Heart left ventricle (tissue), 13 donors: ENCODE data around the gene SLCO6A1.

Experiments
- CTCF ChIP-seq, 12 donors: fragments of 200-600 bp; sonication (generic) in 4 of 12; IDR thresholded peaks; one replicate each; pipeline versions ENCODE4 v1.5.0 to v1.8.0; 2018 to 2022; ENCODE audit warnings: antibody characterized with exemption in 12 of 12, mild to moderate bottlenecking in 5 of 12
- POLR2A ChIP-seq, 2 donors: fragments of 450-650 bp; IDR thresholded peaks; one replicate each; pipeline ENCODE4 v1.6.1; 2017; ENCODE audit warnings: antibody characterized with exemption in 2 of 2, mild to moderate bottlenecking in 2 of 2, moderate library complexity in 2 of 2
- donor health status: ischemic (EF 13 %, LVEDD 7.1; RV severe dilation, severe dysfunction).
- donor health status: DM: no; HTN: yes; CAD: no.
- donor health status: DM: no; HTN: no; CAD: no.
- donor health status: ischemic (EF 25% LVEDD 6.9; RV normal size, moderate dysfunction).
- donor health status: ischemic (EF 25% LVEDD 5.7; RV mildly dilated, moderate dysfunction).
- donor health status: ischemic (EF 35%, LVEDD 5.7; RV mildly dilated, moderate dysfunction).
- donor health status: nonischemic (EF 11% LVEDD 7.7; RV severe dilation, severe dysfunction).
- donor health status: DM: yes; HTN: yes; CAD: no.
- donor health status: PGD.
- donor health status: ischemic (EF 29% LVEDD 5.4; RV normal size, mild dysfunction).
- donor health status: nonischemic (EF 23%, LVEDD 6.1; RV moderate dilation, normal function).

GRCh38 chr5:102542057-102542456, 43.3 kb upstream of the SLCO6A1 start:
- TF ChIP-seq POLR2A (IDR thresholded peaks at IDR 0.05) (no peak), CTCF (IDR thresholded peaks at IDR 0.05) (no peak)
